ENCODE results near the gene FAAP20.

Gene FAAP20

DNA sequence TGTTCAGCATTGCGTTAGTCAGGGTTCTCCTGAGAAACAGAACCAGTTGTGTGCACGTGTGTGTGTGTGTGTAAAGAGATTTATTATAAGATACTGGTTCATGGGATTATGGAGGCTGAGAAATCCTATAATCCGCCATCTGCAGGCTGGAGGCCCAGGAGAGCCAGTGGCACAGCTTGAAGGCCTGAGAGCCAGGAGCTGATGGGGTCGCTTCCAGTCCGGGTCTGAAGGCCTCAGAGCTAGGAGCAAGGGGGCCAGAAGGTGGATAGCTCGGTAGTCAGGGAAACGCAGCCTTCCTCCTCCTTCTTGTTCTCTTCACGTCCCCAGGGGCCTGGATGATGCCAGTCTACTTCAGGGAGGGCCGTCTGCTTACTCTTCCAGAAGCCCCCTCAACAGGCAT, 37.7 kb downstream of the FAAP20 start:
- no peak for TF ChIP-seq CTCF (conservative IDR thresholded peaks at IDR 0.05)

GRCh38 chr1:2155788-2156187, 38.8 kb downstream of the FAAP20 start:
- no peak overlapping the region for H3K27ac ChIP-seq
- no peak for TF ChIP-seq CTCF (conservative IDR thresholded peaks at IDR 0.05)

More for the DNA sequence above, 37.7 kb downstream of the FAAP20 start:
- H3K27ac ChIP-seq, result no peak overlapping the region

GRCh38 chr1:2155147-2155598, 39.4 kb downstream of the FAAP20 start:
- H3K27ac ChIP-seq, result no peak overlapping the region
- TF ChIP-seq CTCF (conservative IDR thresholded peaks at IDR 0.05), result no peak

GRCh38 chr1:2154022-2154421, 40.5 kb downstream of the FAAP20 start:
- H3K27ac ChIP-seq, result no peak overlapping the region
- no peak for TF ChIP-seq CTCF (conservative IDR thresholded peaks at IDR 0.05)

GRCh38 chr1:2152954-2153353, 41.6 kb downstream of the FAAP20 start:
- no peak overlapping the region for H3K27ac ChIP-seq
- TF ChIP-seq CTCF (conservative IDR thresholded peaks at IDR 0.05), result no peak

DNA sequence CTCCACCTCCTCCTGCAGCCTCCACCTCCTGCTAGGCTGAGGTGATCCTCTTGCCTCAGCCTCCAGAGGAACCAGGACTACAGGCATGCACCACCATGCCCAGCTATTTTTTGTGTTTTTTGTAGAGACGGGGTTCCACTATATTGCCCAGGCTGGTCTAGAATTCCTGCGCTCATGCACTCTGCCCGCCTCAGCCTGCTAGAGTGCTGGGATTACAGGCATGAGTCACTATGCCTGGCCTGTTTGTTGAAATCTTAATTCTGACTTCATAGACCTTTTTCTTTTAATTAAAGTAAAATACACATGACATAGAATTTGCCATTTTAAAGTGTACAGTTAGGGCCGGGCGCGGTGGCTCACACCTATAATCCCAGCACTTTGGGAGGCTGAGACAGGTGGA, 42.7 kb downstream of the FAAP20 start:
- no peak overlapping the region for H3K27ac ChIP-seq
- no peak for TF ChIP-seq CTCF (conservative IDR thresholded peaks at IDR 0.05)

DNA sequence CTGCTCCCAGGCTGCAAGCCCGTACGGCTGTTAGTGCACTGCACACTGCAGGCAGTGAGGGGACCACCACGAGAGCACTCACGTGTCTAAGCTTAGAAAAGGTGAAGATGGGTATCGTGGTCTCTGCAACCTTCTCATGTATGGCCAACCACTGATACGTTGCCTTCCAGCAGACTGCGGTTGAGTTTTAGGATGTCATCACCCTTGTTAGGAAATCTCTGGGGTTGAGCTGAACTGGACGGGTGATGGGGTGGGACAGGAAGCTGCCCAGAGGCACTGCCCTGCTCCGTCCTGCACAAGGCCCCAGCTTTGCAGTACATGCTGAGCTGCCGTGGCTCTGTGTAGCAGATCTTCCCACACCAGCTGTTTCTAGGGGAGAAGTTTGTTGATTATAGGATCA, 43.3 kb downstream of the FAAP20 start:
- TF ChIP-seq CTCF (conservative IDR thresholded peaks at IDR 0.05), result no peak
- no peak overlapping the region for H3K27ac ChIP-seq

DNA sequence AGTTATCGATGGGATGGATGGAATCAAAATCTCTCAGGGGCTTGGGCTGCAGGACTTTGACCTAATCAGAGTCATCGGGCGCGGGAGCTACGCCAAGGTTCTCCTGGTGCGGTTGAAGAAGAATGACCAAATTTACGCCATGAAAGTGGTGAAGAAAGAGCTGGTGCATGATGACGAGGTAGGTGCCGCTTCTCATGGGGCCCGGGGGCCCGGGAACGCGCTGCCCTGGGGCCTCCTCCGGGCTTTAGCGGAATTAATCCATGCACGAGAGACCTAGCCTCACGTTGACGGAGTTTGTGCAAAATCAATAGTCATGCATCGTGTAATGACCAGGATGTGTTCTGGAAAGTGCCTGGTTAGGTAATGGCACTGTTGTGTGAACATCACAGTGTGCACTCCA, 43.8 kb downstream of the FAAP20 start:
- no peak for TF ChIP-seq CTCF (conservative IDR thresholded peaks at IDR 0.05)
- H3K27ac ChIP-seq, result no peak overlapping the region

Measured in VCaP (cell line).